Measurements from ENCODE around the gene EXD3.

- peak in 3 of 4 donors; percentile 26 to 36 (median 33) for TF ChIP-seq POLR2A (IDR thresholded peaks at IDR 0.05)
- TF ChIP-seq, protein P1, sequence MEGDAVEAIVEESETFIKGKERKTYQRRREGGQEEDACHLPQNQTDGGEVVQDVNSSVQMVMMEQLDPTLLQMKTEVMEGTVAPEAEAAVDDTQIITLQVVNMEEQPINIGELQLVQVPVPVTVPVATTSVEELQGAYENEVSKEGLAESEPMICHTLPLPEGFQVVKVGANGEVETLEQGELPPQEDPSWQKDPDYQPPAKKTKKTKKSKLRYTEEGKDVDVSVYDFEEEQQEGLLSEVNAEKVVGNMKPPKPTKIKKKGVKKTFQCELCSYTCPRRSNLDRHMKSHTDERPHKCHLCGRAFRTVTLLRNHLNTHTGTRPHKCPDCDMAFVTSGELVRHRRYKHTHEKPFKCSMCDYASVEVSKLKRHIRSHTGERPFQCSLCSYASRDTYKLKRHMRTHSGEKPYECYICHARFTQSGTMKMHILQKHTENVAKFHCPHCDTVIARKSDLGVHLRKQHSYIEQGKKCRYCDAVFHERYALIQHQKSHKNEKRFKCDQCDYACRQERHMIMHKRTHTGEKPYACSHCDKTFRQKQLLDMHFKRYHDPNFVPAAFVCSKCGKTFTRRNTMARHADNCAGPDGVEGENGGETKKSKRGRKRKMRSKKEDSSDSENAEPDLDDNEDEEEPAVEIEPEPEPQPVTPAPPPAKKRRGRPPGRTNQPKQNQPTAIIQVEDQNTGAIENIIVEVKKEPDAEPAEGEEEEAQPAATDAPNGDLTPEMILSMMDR (IDR thresholded peaks at IDR 0.05), result peak; percentile 54 to 95 (median 88)
Observed at GRCh38 chr9:137422604-137423513, at the start of gene EXD3, which contains the start of gene NOXA1.
